Lower lobe of right lung (tissue), 2 donors: ENCODE measurements around the gene MUC4. TPM values are rescaled to one million over a fixed set of nuclear protein-coding genes. Genes with fewer than 3 reads are reported as not detected.
A peak's percentile ranks its signal among the peaks of the same experiment; 100 is the strongest.

Experiments
- ATAC-seq, 2 donors: fragments of 200-7000 bp; cut with Tn5 transposase; one replicate each; pipeline ENCODE4 v1.9.1; 2020 to 2022; ENCODE audit warnings: mild to moderate bottlenecking in 2 of 2, moderate library complexity in 2 of 2
- DNase-seq: peaks from one replicate; pipeline ENCODE4 v3.0.0-alpha.2; 2020
- H3K27ac ChIP-seq: fragments of 200-600 bp; one replicate; pipeline ENCODE4 v1.8.0; 2022
- H3K27me3 ChIP-seq: fragments of 200-600 bp; one replicate; pipeline ENCODE4 v1.8.0; 2022; ENCODE audit warnings: low read depth
- H3K36me3 ChIP-seq: fragments of 200-600 bp; one replicate; pipeline ENCODE4 v1.8.0; 2022; ENCODE audit warnings: mild to moderate bottlenecking
- H3K4me1 ChIP-seq: fragments of 200-600 bp; one replicate; pipeline ENCODE4 v1.8.0; 2022
- H3K4me3 ChIP-seq: fragments of 200-600 bp; one replicate; pipeline ENCODE4 v1.8.0; 2022; ENCODE audit warnings: mild to moderate bottlenecking
- H3K9me3 ChIP-seq: fragments of 200-600 bp; one replicate; pipeline ENCODE4 v1.8.0; 2022
- intact Hi-C: fragments of 100-400 bp; cut with DNase I; formaldehyde crosslinking; loops from one replicate; pipeline ENCODE4 v1.11.0; 2022
- total RNA-seq: library from RNA; stranded (reverse); fragmentation: NEBNext Ultra II Directional; extraction: Animal tissue kit (Norgen Biotek cat#: 25700); gene quantifications from one replicate; pipeline ENCODE4 v1.2.1, GENCODE V29; 2021
- TF ChIP-seq, protein P1 (sequence below): fragments of 200-600 bp; IDR thresholded peaks from one replicate; pipeline ENCODE4 v1.8.0; 2022; ENCODE audit warnings: antibody characterized with exemption, mild to moderate bottlenecking
- donor health status: DM: no; HTN: yes; CAD: no; lungs with severe emphysema.

Gene MUC4
- total RNA-seq, 1 donor from 2014 or later = 7.9 TPM

DNA sequence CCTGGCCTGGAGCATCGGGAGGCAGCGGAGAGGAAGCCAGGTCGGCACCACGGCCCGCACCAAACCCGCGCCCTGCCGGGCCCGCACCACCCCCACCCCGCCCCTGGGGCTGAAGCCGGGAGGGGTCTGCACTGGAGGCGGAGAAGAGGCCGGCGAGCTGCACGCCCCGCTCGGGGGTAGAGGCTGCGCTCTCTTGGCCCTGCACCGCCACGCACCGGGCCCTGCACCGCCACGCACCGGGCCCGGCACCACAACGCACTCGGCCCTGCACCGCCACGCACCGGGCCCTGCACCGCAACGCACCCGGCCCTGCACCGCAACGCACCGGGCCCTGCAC is 49.5 kb downstream of the MUC4 start:
- Histone ChIP-seq H3K36me3 (no peaks in the 10 kb centered on the region), H3K9me3 (no peaks in the 10 kb centered on the region), H3K27me3 (peaks cover 64% of the 10 kb centered on the region), H3K4me1 (peaks cover 4% of the 10 kb centered on the region), H3K4me3 (no peak overlapping the region), H3K27ac (no peak overlapping the region)
- intact Hi-C loops = no loop called here
- TF ChIP-seq, protein P1, sequence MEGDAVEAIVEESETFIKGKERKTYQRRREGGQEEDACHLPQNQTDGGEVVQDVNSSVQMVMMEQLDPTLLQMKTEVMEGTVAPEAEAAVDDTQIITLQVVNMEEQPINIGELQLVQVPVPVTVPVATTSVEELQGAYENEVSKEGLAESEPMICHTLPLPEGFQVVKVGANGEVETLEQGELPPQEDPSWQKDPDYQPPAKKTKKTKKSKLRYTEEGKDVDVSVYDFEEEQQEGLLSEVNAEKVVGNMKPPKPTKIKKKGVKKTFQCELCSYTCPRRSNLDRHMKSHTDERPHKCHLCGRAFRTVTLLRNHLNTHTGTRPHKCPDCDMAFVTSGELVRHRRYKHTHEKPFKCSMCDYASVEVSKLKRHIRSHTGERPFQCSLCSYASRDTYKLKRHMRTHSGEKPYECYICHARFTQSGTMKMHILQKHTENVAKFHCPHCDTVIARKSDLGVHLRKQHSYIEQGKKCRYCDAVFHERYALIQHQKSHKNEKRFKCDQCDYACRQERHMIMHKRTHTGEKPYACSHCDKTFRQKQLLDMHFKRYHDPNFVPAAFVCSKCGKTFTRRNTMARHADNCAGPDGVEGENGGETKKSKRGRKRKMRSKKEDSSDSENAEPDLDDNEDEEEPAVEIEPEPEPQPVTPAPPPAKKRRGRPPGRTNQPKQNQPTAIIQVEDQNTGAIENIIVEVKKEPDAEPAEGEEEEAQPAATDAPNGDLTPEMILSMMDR = no peak
- DNase-seq (peak; percentile 30), ATAC-seq (no peak)

DNA sequence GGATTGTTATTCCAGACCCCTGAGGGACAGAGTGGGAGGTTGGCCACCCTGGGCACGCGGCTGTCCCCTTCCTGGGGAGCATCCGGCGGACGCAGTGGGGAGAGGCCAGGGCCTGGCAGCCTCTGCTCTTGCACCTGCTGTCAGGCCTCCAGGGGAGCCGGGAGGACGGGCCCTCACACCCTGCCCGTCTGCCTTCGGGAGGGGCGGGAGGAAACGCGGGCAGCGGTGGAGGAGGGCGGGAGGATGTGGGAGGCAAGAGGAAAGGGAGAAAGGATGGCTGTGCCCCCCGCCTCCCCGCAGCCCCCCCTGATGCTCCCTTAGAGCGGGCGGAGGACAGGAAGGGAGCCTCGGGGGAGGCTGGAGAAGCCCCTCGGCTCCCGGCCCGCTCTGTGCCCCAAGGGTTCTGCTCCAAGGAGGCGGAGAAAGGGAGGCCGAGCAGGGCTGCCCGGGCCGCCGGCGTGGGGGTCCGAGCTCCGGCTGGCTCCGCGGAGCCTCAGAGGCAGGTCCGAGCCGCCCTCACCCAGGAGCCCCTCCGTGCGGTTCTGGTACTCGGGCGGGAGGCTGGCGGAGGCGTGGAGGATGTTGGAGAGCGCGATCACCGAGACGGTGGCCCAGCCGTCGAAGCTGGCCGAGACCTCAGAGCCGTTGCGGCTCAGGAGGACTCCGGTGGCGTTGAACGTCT is 50.0 kb downstream of the MUC4 start:
- peak; percentile 35 for DNase-seq
- H3K4me3 ChIP-seq = no peak overlapping the region
- H3K36me3 ChIP-seq = no peaks in the 10 kb centered on the region
- no peak overlapping the region for H3K27ac ChIP-seq
- H3K9me3 ChIP-seq = no peaks in the 10 kb centered on the region
- H3K27me3 ChIP-seq = peaks cover 68% of the 10 kb centered on the region
- H3K4me1 ChIP-seq = peaks cover 8% of the 10 kb centered on the region
- ATAC-seq = no peak
- intact Hi-C loops = no loop called here
- TF ChIP-seq, protein P1 = no peak

DNA sequence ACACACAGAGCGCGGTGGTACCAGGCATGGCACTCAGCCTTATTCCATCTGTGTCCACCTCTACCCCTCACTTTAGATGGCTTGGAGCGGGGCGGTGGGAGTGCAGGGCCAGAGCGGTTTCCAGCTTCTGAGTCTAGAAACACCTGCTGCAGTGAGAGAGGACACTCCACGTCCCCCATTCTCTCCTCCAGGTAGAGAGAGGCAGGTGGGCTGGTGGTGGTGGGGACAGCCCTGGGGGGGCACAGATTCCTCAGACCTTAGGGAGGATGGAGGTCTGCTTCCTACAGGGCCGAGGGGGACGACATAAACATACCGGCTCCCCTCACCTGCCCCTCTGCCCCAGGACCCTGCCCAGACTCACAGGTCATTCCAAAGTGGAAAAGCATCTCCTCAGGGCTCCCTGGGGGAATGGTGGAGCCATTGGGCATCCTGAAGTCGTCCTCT is 50.6 kb downstream of the MUC4 start:
- intact Hi-C loops = no loop called here
- Histone ChIP-seq H3K27me3 (peaks cover 62% of the 10 kb centered on the region), H3K4me1 (peaks cover 8% of the 10 kb centered on the region), H3K27ac (no peak overlapping the region), H3K36me3 (no peaks in the 10 kb centered on the region), H3K9me3 (no peaks in the 10 kb centered on the region), H3K4me3 (no peak overlapping the region)
- DNase-seq (no peak), ATAC-seq (no peak)
- TF ChIP-seq, protein P1 = no peak

DNA sequence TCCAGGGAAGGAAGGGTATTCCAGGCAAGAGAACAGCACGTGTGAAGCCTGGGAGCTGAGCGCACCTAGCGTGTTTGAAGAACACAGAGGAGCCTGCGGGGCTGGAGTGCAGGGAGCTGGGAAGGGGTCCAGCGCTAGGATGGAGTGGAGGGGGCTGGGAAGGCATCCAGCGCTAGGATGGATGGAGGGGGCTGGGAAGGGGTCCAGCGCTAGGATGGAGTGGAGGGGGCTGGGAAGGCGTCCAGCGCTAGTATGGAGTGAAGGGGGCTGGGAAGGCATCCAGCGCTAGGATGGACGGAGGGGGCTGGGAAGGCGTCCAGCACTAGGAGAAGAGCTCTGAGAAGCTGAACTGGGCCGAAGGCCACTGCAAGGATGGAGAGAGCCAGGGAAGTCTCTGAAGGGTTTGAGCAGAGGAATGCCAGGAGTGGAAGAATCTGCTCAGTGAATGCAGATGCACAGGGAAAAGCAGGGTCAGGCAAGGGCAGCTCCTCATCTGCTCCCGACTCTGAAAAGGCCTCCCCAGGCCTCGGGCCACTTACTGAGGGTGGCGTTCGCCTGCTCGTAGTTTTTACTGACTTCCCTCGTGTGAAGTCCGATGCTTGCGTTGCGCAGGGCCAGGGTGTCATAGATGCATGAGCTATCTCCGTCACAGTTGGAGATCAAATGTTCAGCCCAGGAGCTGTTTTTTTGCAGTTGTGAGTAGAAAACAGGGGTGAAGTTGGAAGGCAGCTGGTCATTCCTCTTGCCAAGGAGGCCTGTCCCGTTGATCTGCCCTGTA is 51.2 kb downstream of the MUC4 start:
- DNase-seq (no peak), ATAC-seq (peak in 1 of 2 donors; percentile 91)
- H3K9me3 ChIP-seq = no peaks in the 10 kb centered on the region
- TF ChIP-seq, protein P1 = no peak
- peaks cover 58% of the 10 kb centered on the region for H3K27me3 ChIP-seq
- H3K4me1 ChIP-seq = peaks cover 8% of the 10 kb centered on the region
- H3K36me3 ChIP-seq = no peaks in the 10 kb centered on the region
- no peak overlapping the region for H3K27ac ChIP-seq
- H3K4me3 ChIP-seq = no peak overlapping the region
- intact Hi-C loops = no loop called here

DNA sequence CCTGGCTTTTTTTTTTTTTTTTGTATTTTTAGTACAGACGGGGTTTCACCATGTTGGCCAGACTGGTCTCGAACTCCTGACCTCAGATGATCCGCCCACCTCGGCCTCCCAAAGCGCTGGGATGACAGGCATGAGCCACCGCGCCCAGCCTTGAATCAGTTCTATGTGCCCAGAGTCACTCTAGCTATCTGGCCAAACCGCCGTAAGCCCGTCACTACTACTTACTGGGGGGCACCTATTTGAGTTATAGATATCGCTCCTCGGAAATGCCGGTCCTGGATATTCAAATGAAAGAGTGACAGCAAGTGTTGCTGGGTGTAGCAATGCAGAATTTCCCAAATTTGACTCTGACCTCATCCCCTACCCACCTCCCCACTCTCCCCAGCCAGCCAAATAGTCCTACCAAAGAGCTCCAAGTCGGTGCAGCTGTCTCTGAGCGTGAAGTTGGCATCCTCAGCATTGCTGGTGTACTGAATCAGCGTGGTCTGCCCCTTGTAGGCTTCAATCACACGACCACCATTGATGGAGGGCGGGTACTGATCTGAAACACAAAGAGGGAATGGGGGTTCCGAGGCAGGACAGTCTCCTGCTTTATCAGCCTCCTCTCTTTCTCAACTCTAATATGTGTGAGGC is 52.9 kb downstream of the MUC4 start:
- intact Hi-C loops = no loop called here
- Histone ChIP-seq H3K4me1 (peaks cover 8% of the 10 kb centered on the region), H3K27me3 (peaks cover 57% of the 10 kb centered on the region), H3K4me3 (no peak overlapping the region), H3K36me3 (no peaks in the 10 kb centered on the region), H3K9me3 (no peaks in the 10 kb centered on the region), H3K27ac (no peak overlapping the region)
- ATAC-seq = no peak
- TF ChIP-seq, protein P1 = no peak
- DNase-seq = no peak
